ENCODE results near the gene GATAD2B. TPM values are rescaled to one million over a fixed set of nuclear protein-coding genes. Genes with fewer than 3 reads are reported as not detected.
A peak's percentile ranks its signal among the peaks of the same experiment; 100 is the strongest.

GATAD2B gene
- total RNA-seq, 1 donor = 11.6 TPM

DNA sequence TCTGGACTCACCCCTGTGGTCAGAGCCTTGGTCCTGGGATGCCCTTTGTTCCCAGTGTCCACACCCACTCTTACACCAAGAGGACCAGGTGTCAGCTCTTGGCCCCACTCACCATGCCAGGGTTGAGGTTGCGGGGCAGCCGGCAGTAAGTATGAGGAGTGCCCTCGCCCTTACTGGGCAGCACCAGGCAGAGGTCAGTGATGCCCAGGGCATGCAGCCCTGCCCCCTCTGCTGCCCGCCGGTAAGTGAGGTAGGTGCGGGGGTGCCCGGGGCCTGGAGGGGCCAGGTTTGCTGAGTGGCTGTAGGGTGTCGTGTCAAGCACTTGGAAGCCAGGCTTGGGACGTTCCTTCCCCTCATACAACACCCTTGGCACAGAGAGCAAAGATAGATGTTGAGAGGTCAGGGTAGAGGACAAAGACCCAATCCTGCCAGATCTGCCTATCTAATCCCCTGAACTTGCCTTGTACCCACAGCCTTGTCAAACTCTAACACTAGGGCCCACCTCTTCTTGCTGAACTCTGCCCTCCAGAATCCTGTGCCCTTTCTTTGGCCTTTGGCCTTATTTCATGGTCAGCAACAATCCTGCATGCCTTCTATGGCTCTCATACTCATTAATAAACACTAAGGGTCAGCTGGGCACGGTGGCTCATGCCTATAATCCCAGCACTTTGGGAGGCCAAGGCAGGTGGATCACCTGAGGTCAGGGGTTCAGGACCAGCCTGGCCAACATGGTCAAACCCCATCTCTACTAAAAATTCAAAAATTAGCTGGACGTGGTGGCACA is 20.2 kb upstream of the GATAD2B start:
- DNase-seq (ENCODE audit: insufficient read length, low spot score, missing footprints) = peak; percentile 68
- Histone ChIP-seq H3K27me3 (ENCODE audit: insufficient read depth, low read length) (no peaks in the 10 kb centered on the region), H3K79me2 (ENCODE audit: insufficient read depth, low read length) (peaks cover 29% of the 10 kb centered on the region), H3K36me3 (ENCODE audit: insufficient read depth, low read length) (peaks cover 21% of the 10 kb centered on the region), H3K4me1 (ENCODE audit: insufficient read depth, low read length) (peaks cover 12% of the 10 kb centered on the region), H3K27ac (ENCODE audit: low read depth, low read length) (no peak overlapping the region), H3K4me2 (ENCODE audit: insufficient read depth, low read length) (no peak overlapping the region), H2AFZ (ENCODE audit: low read length) (no peak overlapping the region), H4K20me1 (ENCODE audit: insufficient read depth, low read length) (no peaks in the 10 kb centered on the region), H3K9me3 (ENCODE audit: low read depth, low read length) (no peaks in the 10 kb centered on the region), H3K4me3 (ENCODE audit: insufficient read depth, low read length) (no peak overlapping the region)
- TF ChIP-seq CTCF (IDR thresholded peaks at IDR 0.05; ENCODE audit: extremely low read depth, low read depth, low read length) = no peak

DNA sequence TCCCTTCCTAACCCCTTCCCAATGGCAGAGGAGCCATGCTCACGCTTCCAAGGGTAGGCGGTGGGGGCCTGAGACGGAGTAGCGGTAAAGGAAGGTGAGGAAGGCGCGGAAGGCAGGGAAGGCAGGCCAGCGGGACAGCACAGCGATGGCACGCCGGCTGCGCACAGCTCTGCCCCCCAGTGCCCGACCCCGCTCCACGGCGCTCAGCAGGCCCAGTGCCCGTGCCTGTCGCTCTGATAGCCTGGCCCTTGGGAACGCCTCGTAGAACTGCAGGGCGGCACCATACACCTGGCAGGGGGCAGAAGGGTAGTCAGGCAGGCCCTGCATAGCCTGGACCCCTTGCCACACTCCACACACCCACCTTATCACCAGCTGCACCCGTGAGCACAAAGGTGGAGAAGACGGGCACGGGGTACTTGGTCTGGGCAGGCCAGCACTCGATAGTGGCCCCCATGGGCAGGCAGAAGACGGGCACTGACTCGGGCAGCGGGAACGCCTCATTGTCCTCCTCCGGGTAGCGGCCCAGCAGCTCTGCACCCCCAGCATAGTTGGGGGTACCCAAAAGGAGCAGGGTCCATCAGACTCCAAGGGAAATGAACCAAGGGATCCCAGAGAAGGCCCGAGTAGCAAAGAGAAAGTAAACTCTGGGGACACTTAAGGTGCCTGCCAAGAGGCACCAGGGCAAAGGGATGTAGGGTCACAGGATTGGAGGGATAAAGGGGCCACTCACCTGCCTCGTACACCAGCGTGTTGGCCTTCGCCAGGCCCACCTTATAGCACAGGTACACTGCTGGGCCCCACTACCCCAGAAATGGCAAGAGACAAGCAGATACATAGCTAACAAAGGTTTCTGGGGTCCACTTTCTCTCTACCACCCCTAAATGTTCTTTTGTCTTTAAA is 19.3 kb upstream of the GATAD2B start:
- H3K4me2 ChIP-seq (ENCODE audit: insufficient read depth, low read length) = no peak overlapping the region
- peaks cover 29% of the 10 kb centered on the region for H3K79me2 ChIP-seq (ENCODE audit: insufficient read depth, low read length)
- no peaks in the 10 kb centered on the region for H3K27me3 ChIP-seq (ENCODE audit: insufficient read depth, low read length)
- no peaks in the 10 kb centered on the region for H4K20me1 ChIP-seq (ENCODE audit: insufficient read depth, low read length)
- TF ChIP-seq CTCF (IDR thresholded peaks at IDR 0.05; ENCODE audit: extremely low read depth, low read depth, low read length) = no peak
- peaks cover 11% of the 10 kb centered on the region for H3K4me1 ChIP-seq (ENCODE audit: insufficient read depth, low read length)
- no peak overlapping the region for H3K27ac ChIP-seq (ENCODE audit: low read depth, low read length)
- H3K9me3 ChIP-seq (ENCODE audit: low read depth, low read length) = no peaks in the 10 kb centered on the region
- DNase-seq (ENCODE audit: insufficient read length, low spot score, missing footprints) = peak; percentile 79
- H3K36me3 ChIP-seq (ENCODE audit: insufficient read depth, low read length) = peaks cover 29% of the 10 kb centered on the region
- no peak overlapping the region for H2AFZ ChIP-seq (ENCODE audit: low read length)
- H3K4me3 ChIP-seq (ENCODE audit: insufficient read depth, low read length) = no peak overlapping the region

GRCh38 chr1:153940756-153941155 is 18.0 kb upstream of the GATAD2B start:
- Histone ChIP-seq H3K4me3 (ENCODE audit: insufficient read depth, low read length) (no peak overlapping the region), H2AFZ (ENCODE audit: low read length) (no peak overlapping the region), H3K4me2 (ENCODE audit: insufficient read depth, low read length) (no peak overlapping the region), H4K20me1 (ENCODE audit: insufficient read depth, low read length) (no peaks in the 10 kb centered on the region), H3K4me1 (ENCODE audit: insufficient read depth, low read length) (peaks cover 7% of the 10 kb centered on the region), H3K9me3 (ENCODE audit: low read depth, low read length) (no peaks in the 10 kb centered on the region), H3K79me2 (ENCODE audit: insufficient read depth, low read length) (peaks cover 20% of the 10 kb centered on the region), H3K27ac (ENCODE audit: low read depth, low read length) (no peak overlapping the region), H3K36me3 (ENCODE audit: insufficient read depth, low read length) (peaks cover 42% of the 10 kb centered on the region), H3K27me3 (ENCODE audit: insufficient read depth, low read length) (no peaks in the 10 kb centered on the region)
- TF ChIP-seq CTCF (IDR thresholded peaks at IDR 0.05; ENCODE audit: extremely low read depth, low read depth, low read length) = no peak
- peak; percentile 54 for DNase-seq (ENCODE audit: insufficient read length, low spot score, missing footprints)

DNA sequence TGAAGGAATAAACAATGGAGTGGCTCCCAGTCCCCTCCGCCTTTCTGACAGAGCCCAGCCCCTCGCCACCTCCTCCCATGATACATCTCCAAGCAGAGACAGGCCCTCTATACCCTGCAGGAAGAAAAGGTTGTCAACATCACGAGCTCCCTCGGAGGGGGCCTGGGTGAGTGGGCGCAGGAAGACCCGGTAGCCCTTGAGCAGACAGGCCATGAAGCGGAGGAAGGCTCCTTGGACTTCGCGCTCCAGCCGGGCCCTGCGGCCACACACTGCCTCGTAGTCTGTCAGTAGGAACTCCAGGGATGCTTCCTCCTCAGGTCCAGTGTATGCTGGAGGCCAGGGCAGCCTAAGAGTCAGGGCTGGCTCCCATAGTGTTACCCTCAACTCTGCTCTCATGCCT is 16.7 kb upstream of the GATAD2B start:
- Histone ChIP-seq H2AFZ (ENCODE audit: low read length) (no peak overlapping the region), H3K27me3 (ENCODE audit: insufficient read depth, low read length) (no peaks in the 10 kb centered on the region), H3K36me3 (ENCODE audit: insufficient read depth, low read length) (peaks cover 51% of the 10 kb centered on the region), H3K4me3 (ENCODE audit: insufficient read depth, low read length) (no peak overlapping the region), H3K4me2 (ENCODE audit: insufficient read depth, low read length) (no peak overlapping the region), H3K4me1 (ENCODE audit: insufficient read depth, low read length) (no peaks in the 10 kb centered on the region), H3K79me2 (ENCODE audit: insufficient read depth, low read length) (peaks cover 7% of the 10 kb centered on the region), H4K20me1 (ENCODE audit: insufficient read depth, low read length) (no peaks in the 10 kb centered on the region), H3K9me3 (ENCODE audit: low read depth, low read length) (no peaks in the 10 kb centered on the region), H3K27ac (ENCODE audit: low read depth, low read length) (no peak overlapping the region)
- peak; percentile 62 for DNase-seq (ENCODE audit: insufficient read length, low spot score, missing footprints)
- TF ChIP-seq CTCF (IDR thresholded peaks at IDR 0.05; ENCODE audit: extremely low read depth, low read depth, low read length) = no peak
